K562 (cell line): Measurements from ENCODE around the gene TMEM176A. TPM values are rescaled to one million over a fixed set of nuclear protein-coding genes. Genes with fewer than 3 reads are reported as not detected.

Experiments
- ARNT ChIP-seq, 2 experiments: fragments of 450-650 bp; IDR thresholded peaks; 2 replicates each; pipeline ENCODE4 v1.6.1; 2016; ENCODE audit warnings: mild to moderate bottlenecking in 1 of 2
- ATF4 ChIP-seq: fragments of 450-650 bp; formaldehyde crosslinking; IDR thresholded peaks from 2 replicates; pipeline ENCODE4 v1.4.0; 2022; ENCODE audit warnings: mild to moderate bottlenecking, moderate library complexity
- ATF6 ChIP-seq: sonication (generic); formaldehyde crosslinking; IDR thresholded peaks from 2 replicates; pipeline ENCODE4 v1.4.0; 2020; ENCODE audit warnings: mild to moderate bottlenecking, missing genetic modification reagents
- BRCA1 ChIP-seq, 2 experiments: fragments of 450-650 bp in 1 of 2; sonication (generic) in 1 of 2; formaldehyde crosslinking in 1 of 2; IDR thresholded peaks; 2 replicates each; pipeline versions ENCODE4 v1.5.0 to v1.6.1; 2017 to 2020; ENCODE audit warnings: mild to moderate bottlenecking in 1 of 2, missing genetic modification reagents in 1 of 2
- CBFB ChIP-seq: sonication (generic); formaldehyde crosslinking; IDR thresholded peaks from 2 replicates; pipeline ENCODE4 v1.4.0; 2020; ENCODE audit warnings: mild to moderate bottlenecking, missing genetic modification reagents
- CBX5 ChIP-seq: IDR thresholded peaks from 2 replicates; pipeline ENCODE4 v1.6.1; 2014; ENCODE audit warnings: low read depth, borderline replicate concordance
- CTBP1 ChIP-seq: fragments of 450-650 bp; IDR thresholded peaks from 2 replicates; pipeline ENCODE4 v1.6.1; 2016; ENCODE audit warnings: borderline replicate concordance
- FOXM1 ChIP-seq, 2 experiments: fragments of 450-650 bp in 1 of 2; sonication (generic) in 1 of 2; formaldehyde crosslinking in 1 of 2; IDR thresholded peaks; 2 replicates each; pipeline versions ENCODE4 v1.6.1 to v1.9.0; 2017 to 2022; ENCODE audit warnings: low read depth in 2 of 2, mild to moderate bottlenecking in 2 of 2, missing genetic modification reagents in 1 of 2, moderate library complexity in 1 of 2
- LEF1 ChIP-seq: fragments of 450-650 bp; IDR thresholded peaks from 2 replicates; pipeline ENCODE4 v1.6.1; 2016; ENCODE audit warnings: mild to moderate bottlenecking
- MBD1 ChIP-seq: fragments of 250-450 bp; sonication (Bioruptor Pico); IDR thresholded peaks from 2 replicates; pipeline ENCODE4 v1.8.0; 2022; ENCODE audit warnings: inconsistent platforms
- PBX2 ChIP-seq, 2 experiments: IDR thresholded peaks in 1 of 2; conservative IDR thresholded peaks in 1 of 2; 2 replicates each; pipeline ENCODE4 v1.6.1; 2016; ENCODE audit warnings: low read depth in 2 of 2, mild to moderate bottlenecking in 1 of 2, missing compliant biosample characterization in 1 of 2, missing genetic modification characterization in 1 of 2, moderate library complexity in 1 of 2
- PHF8 ChIP-seq: fragments of 200-600 bp; sonication (generic); IDR thresholded peaks from 2 replicates; pipeline ENCODE4 v1.6.1; 2012; ENCODE audit warnings: mixed run types, mild to moderate bottlenecking, inconsistent platforms, low read length, moderate library complexity, borderline replicate concordance
- POLR3A ChIP-seq: IDR thresholded peaks from 2 replicates; pipeline ENCODE4 v1.6.1; 2011; ENCODE audit warnings: borderline replicate concordance, mild to moderate bottlenecking, moderate library complexity; ENCODE audit not compliant: insufficient read length, insufficient read depth; ENCODE audit errors: extremely low read depth
- WHSC1 ChIP-seq: IDR thresholded peaks from one replicate; pipeline ENCODE4 v1.6.1; 2012; ENCODE audit warnings: low read length, control low read depth, inconsistent platforms
- ZNF165 ChIP-seq: fragments of 250-450 bp; sonication (Bioruptor Pico); IDR thresholded peaks from 2 replicates; pipeline ENCODE4 v1.4.0; 2020; ENCODE audit warnings: borderline replicate concordance
- ZNF184 ChIP-seq: sonication (generic); formaldehyde crosslinking; IDR thresholded peaks from 2 replicates; pipeline ENCODE4 v1.5.0; 2020; ENCODE audit warnings: missing genetic modification reagents
- ZNF316 ChIP-seq: fragments of 450-650 bp; IDR thresholded peaks from 2 replicates; pipeline ENCODE4 v1.6.1; 2016
- ZNF766 ChIP-seq: fragments of 200-800 bp; sonication (Bioruptor generic); conservative IDR thresholded peaks from 2 replicates; pipeline ENCODE4 v1.6.1; 2016; ENCODE audit warnings: missing genetic modification characterization, missing compliant biosample characterization
- polyA plus RNA-seq, 8 experiments: library from polyadenylated mRNA; depleted of rRNA in 4 of 8; stranded (reverse) in 5 of 8; unstranded in 3 of 8; fragments of >200 nt; fragmentation: Nextera tagmentation in 2 of 8; fragmentation: Illumina TruSeq in 1 of 8; extraction: Ambion mirVana in 2 of 8; extraction: Trizol in 1 of 8; gene quantifications; 2 replicates each; pipeline versions ENCODE4 v1.2.1 to v1.2.3, GENCODE V29; 2011 to 2014; ENCODE audit warnings: inconsistent platforms in 1 of 8, missing spikeins in 1 of 8
- total RNA-seq, 7 experiments: library from RNA; depleted of rRNA in 6 of 7; stranded (reverse); fragments of >200 nt in 6 of 7; fragmentation: Illumina TruSeq in 2 of 7; extraction: Trizol in 2 of 7; gene quantifications; 2 replicates each; pipeline versions ENCODE4 v1.2.1 to v1.2.3, GENCODE V29; 2011 to 2021; ENCODE audit warnings: low replicate concordance in 1 of 7

Gene TMEM176A
- total and polyA plus RNA-seq, 9 of the 15 experiments (the other 6 are each of a cell fraction or from before 2014, with no cell fraction given) = 0.31 TPM; not detected in 8

- TF ChIP-seq PBX2 (CRISPR knock-in tag; IDR thresholded peaks at IDR 0.05; ENCODE audit: low read depth) = no peak
- peak; percentile 91 for TF ChIP-seq PBX2 (tag; conservative IDR thresholded peaks at IDR 0.05; ENCODE audit: low read depth)
- TF ChIP-seq WHSC1 = no peak
- TF ChIP-seq CTBP1 = peak; percentile 99
- no peak for TF ChIP-seq ZNF316
- TF ChIP-seq PHF8 = no peak
- TF ChIP-seq FOXM1 (IDR thresholded peaks at IDR 0.05; ENCODE audit: low read depth) = peak; percentile 59; the same call in 1 of the 2 replicates
- no peak for TF ChIP-seq FOXM1 (CRISPR knock-in tag; IDR thresholded peaks at IDR 0.05; ENCODE audit: low read depth)
- 0 out of 4 replicates have a peak, but pooled peaks of 1 of the 2 experiments have one; percentile 82 for TF ChIP-seq ARNT (IDR thresholded peaks at IDR 0.05)
- no peak for TF ChIP-seq POLR3A
- TF ChIP-seq ZNF165 (CRISPR knock-in tag) = 0 out of 2 replicates have a peak, but pooled peaks have one; percentile 52
- no peak for TF ChIP-seq CBFB (CRISPR knock-in tag)
- TF ChIP-seq BRCA1 (IDR thresholded peaks at IDR 0.05) = no peak
- no peak for TF ChIP-seq BRCA1 (CRISPR knock-in tag; IDR thresholded peaks at IDR 0.05)
- no peak for TF ChIP-seq ZNF184
- TF ChIP-seq ATF6 (CRISPR knock-in tag) = 0 out of 2 replicates have a peak, but pooled peaks have one; percentile 41
- peak; percentile 71; the same call in 1 of the 2 replicates for TF ChIP-seq LEF1
- peak; percentile 23; the same call in 1 of the 2 replicates for TF ChIP-seq ATF4 (CRISPR knock-in tag)
- no peak for TF ChIP-seq CBX5
- no peak for TF ChIP-seq MBD1 (CRISPR knock-in tag)
- no peak; the same call in 1 of the 2 replicates for TF ChIP-seq ZNF766 (CRISPR knock-in tag)
These were observed 13.0 kb upstream of the TMEM176A start (continued) for GRCh38 chr7:150787321-150788281.
